Natural killer cell (primary cell): ENCODE data around the gene DIO1. TPM values are rescaled to one million over a fixed set of nuclear protein-coding genes. Genes with fewer than 3 reads are reported as not detected.
A peak's percentile ranks its signal among the peaks of the same experiment; 100 is the strongest.

ENCODE experiments used
- ATAC-seq, 3 donors: fragments of 150-1000 bp in 2 of 3; fragments of 200-7000 bp in 1 of 3; cut with Tn5 transposase; 1 replicate in 1 of 3; 2 replicates in 2 of 3; pipeline ENCODE4 v1.10.0; 2021; ENCODE audit warnings: mild to moderate bottlenecking in 2 of 3, moderate library complexity in 2 of 3
- DNase-seq, 2 donors: peaks; one replicate each; pipeline versions ENCODE4 v3.0.0 to v3.0.0-alpha.2; 2013 to 2021; ENCODE audit warnings: mixed read lengths in 1 of 2
- H3K27ac ChIP-seq: one replicate; pipeline ENCODE4 v1.5.1; 2013; ENCODE audit warnings: mild to moderate bottlenecking, low read length
- H3K27me3 ChIP-seq: one replicate; pipeline ENCODE4 v1.6.1; 2013; ENCODE audit warnings: low read length; ENCODE audit not compliant: control insufficient read depth, insufficient read depth
- H3K36me3 ChIP-seq: one replicate; pipeline ENCODE4 v1.6.1; 2013; ENCODE audit warnings: low read length; ENCODE audit not compliant: control insufficient read depth, insufficient read depth
- H3K4me1 ChIP-seq: one replicate; pipeline ENCODE4 v1.6.1; 2013; ENCODE audit warnings: low read length; ENCODE audit not compliant: control insufficient read depth, insufficient read depth
- H3K4me3 ChIP-seq: one replicate; pipeline ENCODE4 v1.5.1; 2013; ENCODE audit warnings: low read length
- H3K9me3 ChIP-seq: one replicate; pipeline ENCODE4 v1.6.1; 2013; ENCODE audit warnings: low read length; ENCODE audit not compliant: control insufficient read depth, insufficient read depth
- H3K27ac Mint-ChIP-seq, 2 donors: one replicate each; pipeline ENCODE4 v1.8.0; 2022; ENCODE audit warnings: mild to moderate bottlenecking in 2 of 2, mixed read lengths in 2 of 2, moderate library complexity in 1 of 2
- H3K27me3 Mint-ChIP-seq, 2 donors: one replicate each; pipeline ENCODE4 v1.8.0; 2022; ENCODE audit warnings: low read depth in 2 of 2, mixed read lengths in 2 of 2
- H3K36me3 Mint-ChIP-seq: one replicate; pipeline ENCODE4 v1.8.0; 2022; ENCODE audit warnings: mixed read lengths
- H3K4me1 Mint-ChIP-seq, 2 donors: one replicate each; pipeline ENCODE4 v1.8.0; 2022; ENCODE audit warnings: mixed read lengths in 2 of 2
- H3K4me3 Mint-ChIP-seq: one replicate; pipeline ENCODE4 v1.8.0; 2022; ENCODE audit warnings: mild to moderate bottlenecking, moderate library complexity, mixed read lengths
- H3K9me3 Mint-ChIP-seq, 2 donors: one replicate each; pipeline ENCODE4 v1.8.0; 2022; ENCODE audit warnings: mixed read lengths in 2 of 2
- WGBS: methylation state at CpG from one replicate; pipeline ENCODE4 v1.1.7; 2013; ENCODE audit warnings: missing lambda C conversion rate; ENCODE audit not compliant: insufficient coverage; 5-methylcytosine and 5-hydroxymethylcytosine counted together
- intact Hi-C: fragments of 100-400 bp; cut with micrococcal nuclease; formaldehyde crosslinking; loops from one replicate; pipeline ENCODE4 v1.14.2; 2022
- total RNA-seq, 4 donors: library from RNA; stranded (reverse); fragments of 120-200 nt in 1 of 4; gene quantifications; one replicate each; pipeline versions ENCODE4 v1.2.3 to v1.2.4, GENCODE V29; 2013 to 2022
- TF ChIP-seq, protein P1 (sequence below): fragments of 200-600 bp; IDR thresholded peaks from one replicate; pipeline ENCODE4 v1.8.0; 2022; ENCODE audit warnings: antibody characterized with exemption

The DIO1 gene
- total RNA-seq, 3 donors from 2014 or later (not counting 1 experiment from before 2014, with no cell fraction given): not detected

DNA sequence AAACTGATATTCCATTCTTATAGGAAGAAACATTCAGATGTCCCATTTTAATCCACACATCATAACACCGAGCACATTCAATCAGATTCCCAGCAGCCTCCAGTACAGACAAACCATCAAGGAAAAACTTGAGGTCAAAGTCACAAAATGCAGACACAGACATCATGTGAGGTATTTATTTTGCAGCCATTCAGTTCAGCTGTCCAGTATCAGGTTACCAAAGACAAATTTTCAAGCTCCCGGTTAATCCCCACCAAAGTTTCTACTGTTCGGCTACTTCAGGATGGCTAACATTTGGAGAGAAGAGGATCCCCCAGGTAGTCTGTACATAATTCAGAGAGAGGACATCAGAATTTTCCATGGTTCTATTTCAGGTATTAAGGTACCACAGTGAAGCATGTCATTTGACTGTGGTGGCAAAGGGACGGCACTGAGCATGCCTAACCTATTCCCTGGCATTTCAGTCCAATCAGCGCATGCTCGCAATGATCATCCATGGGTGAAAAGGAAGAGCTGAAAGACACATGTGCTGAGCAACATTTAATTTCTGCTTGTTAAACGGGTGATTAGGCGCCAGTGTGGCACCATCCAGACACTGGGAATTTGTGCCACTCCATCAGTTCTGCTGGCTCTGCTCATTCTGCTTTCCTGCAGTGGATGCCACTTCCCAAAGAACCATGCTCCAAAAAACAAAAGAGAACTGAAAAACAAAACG, 42.3 kb upstream of the DIO1 start:
- Mint-ChIP-seq H3K27me3 (peaks cover 0 to 2% of the 10 kb centered on the region in 2 donors), H3K4me3 (no peak overlapping the region), H3K9me3 (no peaks in the 10 kb centered on the region), H3K27ac (no peak overlapping the region), H3K36me3 (peaks cover 18% of the 10 kb centered on the region), H3K4me1 (no peaks in the 10 kb centered on the region)
- intact Hi-C loops: no loop called here
- no peaks in the 10 kb centered on the region for H3K9me3 ChIP-seq
- TF ChIP-seq, protein P1, sequence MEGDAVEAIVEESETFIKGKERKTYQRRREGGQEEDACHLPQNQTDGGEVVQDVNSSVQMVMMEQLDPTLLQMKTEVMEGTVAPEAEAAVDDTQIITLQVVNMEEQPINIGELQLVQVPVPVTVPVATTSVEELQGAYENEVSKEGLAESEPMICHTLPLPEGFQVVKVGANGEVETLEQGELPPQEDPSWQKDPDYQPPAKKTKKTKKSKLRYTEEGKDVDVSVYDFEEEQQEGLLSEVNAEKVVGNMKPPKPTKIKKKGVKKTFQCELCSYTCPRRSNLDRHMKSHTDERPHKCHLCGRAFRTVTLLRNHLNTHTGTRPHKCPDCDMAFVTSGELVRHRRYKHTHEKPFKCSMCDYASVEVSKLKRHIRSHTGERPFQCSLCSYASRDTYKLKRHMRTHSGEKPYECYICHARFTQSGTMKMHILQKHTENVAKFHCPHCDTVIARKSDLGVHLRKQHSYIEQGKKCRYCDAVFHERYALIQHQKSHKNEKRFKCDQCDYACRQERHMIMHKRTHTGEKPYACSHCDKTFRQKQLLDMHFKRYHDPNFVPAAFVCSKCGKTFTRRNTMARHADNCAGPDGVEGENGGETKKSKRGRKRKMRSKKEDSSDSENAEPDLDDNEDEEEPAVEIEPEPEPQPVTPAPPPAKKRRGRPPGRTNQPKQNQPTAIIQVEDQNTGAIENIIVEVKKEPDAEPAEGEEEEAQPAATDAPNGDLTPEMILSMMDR: no peak
- H3K4me1 ChIP-seq: no peaks in the 10 kb centered on the region
- no peaks in the 10 kb centered on the region for H3K27me3 ChIP-seq
- H3K36me3 ChIP-seq: peaks cover 40% of the 10 kb centered on the region
- no peak overlapping the region for H3K27ac ChIP-seq
- DNase-seq: no peak
- WGBS: 98% methylated on average over 8 of the region's 9 CpGs
- no peak for ATAC-seq
- H3K4me3 ChIP-seq: no peak overlapping the region

DNA sequence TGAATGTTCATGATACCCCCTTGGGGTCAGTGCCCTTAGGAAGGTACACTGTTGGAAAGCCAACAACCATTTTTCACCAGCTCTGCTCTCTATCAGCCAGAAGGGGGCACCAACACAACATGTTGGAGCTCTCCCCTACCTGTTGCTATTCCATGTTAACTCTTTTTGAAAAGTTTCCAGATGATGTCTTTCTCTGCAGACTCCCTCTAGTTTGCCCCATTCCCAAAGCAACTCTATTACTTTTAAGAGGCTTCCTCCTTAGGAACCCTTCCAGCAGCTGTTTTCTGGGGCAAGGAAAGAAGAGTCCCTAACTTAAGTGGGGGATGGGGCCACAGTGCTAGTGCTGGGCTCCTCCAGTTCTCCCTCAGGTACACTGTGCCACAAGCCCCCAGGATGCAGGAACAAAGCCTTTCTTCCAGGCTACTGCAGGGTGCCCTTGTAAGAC, 33.0 kb upstream of the DIO1 start:
- Histone ChIP-seq H3K27me3 (no peaks in the 10 kb centered on the region), H3K27ac (no peak overlapping the region), H3K4me3 (no peak overlapping the region), H3K36me3 (peaks cover 35% of the 10 kb centered on the region), H3K4me1 (no peaks in the 10 kb centered on the region), H3K9me3 (no peaks in the 10 kb centered on the region)
- DNase-seq (peak in 1 of 2 donors; percentile 81), ATAC-seq (peak; percentile 61 to 76 (median 74))
- Mint-ChIP-seq H3K27ac (peak overlapping the region in 1 of 2 donors; percentile 29), H3K36me3 (peaks cover 7% of the 10 kb centered on the region), H3K27me3 (no peaks in the 10 kb centered on the region), H3K4me3 (no peak overlapping the region), H3K9me3 (no peaks in the 10 kb centered on the region), H3K4me1 (peaks cover 0 to 6% of the 10 kb centered on the region in 2 donors)
- TF ChIP-seq, protein P1: peak; percentile 78
- intact Hi-C loops: loop anchor here (1.0 kb wide), 1 partner anchor 98 kb away; no protein-coding TSS in a partner anchor

DNA sequence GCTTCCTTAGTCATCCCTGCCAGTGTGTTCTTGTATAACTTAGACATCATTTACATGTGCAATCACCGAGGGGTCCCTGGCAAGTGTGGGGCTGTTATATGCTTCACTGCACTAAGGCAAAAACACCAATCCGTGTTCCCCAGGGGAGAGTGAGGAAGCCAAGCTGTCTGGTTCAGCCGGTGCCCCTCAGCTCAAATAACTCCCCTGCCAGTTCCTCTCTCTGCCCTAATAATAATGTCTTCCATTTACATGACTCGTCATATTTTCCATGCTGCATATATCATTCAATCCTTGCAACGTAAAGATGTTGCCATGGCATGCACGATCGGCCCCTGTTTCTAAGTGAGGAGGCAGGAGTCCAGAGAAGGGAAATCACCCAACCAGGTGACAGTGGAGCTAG, 31.5 kb upstream of the DIO1 start:
- Mint-ChIP-seq H3K27me3 (no peaks in the 10 kb centered on the region), H3K9me3 (no peaks in the 10 kb centered on the region), H3K36me3 (peaks cover 7% of the 10 kb centered on the region), H3K4me3 (no peak overlapping the region), H3K27ac (no peak overlapping the region), H3K4me1 (peaks cover 0 to 6% of the 10 kb centered on the region in 2 donors)
- 59% methylated on average over 7 of the region's 7 CpGs for WGBS
- Histone ChIP-seq H3K4me3 (no peak overlapping the region), H3K27ac (no peak overlapping the region), H3K36me3 (peaks cover 31% of the 10 kb centered on the region), H3K4me1 (no peaks in the 10 kb centered on the region), H3K9me3 (no peaks in the 10 kb centered on the region), H3K27me3 (no peaks in the 10 kb centered on the region)
- intact Hi-C loops: no loop called here
- ATAC-seq: no peak
- TF ChIP-seq, protein P1: no peak
- no peak for DNase-seq

DNA sequence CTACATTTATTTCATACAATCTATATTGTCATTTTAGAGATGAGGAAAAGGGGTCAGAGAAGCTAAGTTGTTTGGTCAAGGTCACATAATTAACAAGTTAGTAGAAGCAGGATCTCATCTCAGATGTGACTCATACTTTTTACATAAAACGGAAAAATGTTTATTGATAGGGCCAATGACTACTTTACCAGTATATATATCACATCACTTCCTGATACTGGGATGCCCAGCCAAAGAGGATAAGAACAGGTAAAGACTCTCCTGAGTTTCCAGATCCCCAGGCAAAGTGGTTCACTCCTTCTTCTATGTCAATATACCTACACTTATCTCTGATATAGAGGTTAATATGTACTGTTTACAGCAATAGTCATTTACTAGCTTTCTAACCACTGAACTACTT, 25.4 kb upstream of the DIO1 start:
- intact Hi-C loops: no loop called here
- Histone ChIP-seq H3K36me3 (peaks cover 53% of the 10 kb centered on the region), H3K4me1 (no peaks in the 10 kb centered on the region), H3K27me3 (no peaks in the 10 kb centered on the region), H3K27ac (no peak overlapping the region), H3K4me3 (no peak overlapping the region), H3K9me3 (no peaks in the 10 kb centered on the region)
- peak overlapping the region in 1 of 2 donors; percentile 45 for H3K27ac Mint-ChIP-seq
- TF ChIP-seq, protein P1: no peak
- WGBS: 100% methylated on average over 1 of the region's 1 CpG
- no peak overlapping the region for H3K4me3 Mint-ChIP-seq
- no peaks in the 10 kb centered on the region for H3K4me1 Mint-ChIP-seq
- ATAC-seq: no peak
- DNase-seq: no peak
- peaks cover 18% of the 10 kb centered on the region for H3K36me3 Mint-ChIP-seq
- H3K27me3 Mint-ChIP-seq: no peaks in the 10 kb centered on the region
- H3K9me3 Mint-ChIP-seq: no peaks in the 10 kb centered on the region
